Endothelial cell of hepatic sinusoid (primary cell): Measurements from ENCODE around the gene DTYMK.

Experiments used
- in situ Hi-C: cut with HindIII; loops from 2 replicates; pipeline ENCODE4 v1.10.0; 2017; ENCODE audit warnings: low sequenced_read_pairs

Gene DTYMK

DNA sequence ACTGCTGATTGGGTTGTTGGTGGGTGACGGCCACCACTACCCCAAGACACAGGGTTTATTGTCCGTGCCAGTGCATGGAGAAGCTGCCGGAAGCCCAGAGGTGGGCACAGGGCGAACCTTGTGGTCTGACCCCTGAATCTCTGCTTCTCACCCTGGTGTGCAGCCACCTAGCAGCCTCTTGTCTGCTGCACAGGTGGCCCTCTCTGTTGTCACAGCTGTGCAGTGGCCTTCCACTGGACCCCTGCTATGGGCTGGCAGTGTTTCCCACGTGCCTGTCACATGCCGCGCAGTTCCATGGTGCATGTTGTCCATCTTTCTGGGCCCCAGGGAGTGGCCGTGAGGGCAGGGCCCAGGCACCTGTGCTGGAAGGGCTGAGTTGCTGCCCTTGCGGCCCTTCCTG, 33.9 kb downstream of the DTYMK start:
- in situ Hi-C loops: no loop called here

DNA sequence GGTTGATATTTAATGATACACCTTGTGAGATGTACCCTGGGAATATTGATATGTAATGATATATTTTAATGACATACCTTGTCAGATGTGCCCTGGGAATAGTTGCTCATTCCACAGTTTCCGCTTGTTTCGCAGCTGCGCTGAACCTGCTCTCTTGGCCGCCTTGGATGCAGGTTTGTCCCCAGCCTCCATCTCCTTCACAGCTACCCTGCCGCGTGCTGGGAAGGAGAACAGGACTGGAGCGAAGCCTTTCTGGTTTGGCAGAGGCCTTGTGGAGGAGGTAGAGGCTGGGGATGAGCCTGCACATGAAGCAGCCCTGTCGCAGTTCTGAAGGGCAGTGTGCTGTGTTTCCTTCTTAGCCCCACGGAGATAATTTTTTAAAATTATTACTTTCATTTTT, 34.5 kb downstream of the DTYMK start:
- in situ Hi-C loops: no loop called here

DNA sequence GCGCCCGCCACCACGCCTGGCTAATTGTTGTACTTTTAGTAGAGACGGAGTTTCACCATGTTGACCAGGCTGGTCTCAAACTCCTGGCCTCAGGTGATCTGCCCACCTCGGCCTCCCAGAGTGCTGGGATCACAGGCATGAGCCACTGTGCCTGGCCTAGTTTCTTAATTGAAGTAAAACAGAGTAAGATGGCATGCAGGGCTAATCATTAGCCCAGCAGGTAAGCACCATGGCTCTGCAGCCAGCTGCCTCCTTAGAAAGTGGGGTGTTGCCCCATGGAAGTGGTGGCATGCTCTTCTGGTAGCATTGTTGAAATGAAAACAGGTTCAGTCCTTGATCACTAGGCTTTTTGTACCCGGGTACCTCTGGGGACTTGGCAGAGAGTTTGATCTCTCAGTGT, 36.7 kb downstream of the DTYMK start:
- in situ Hi-C loops: no loop called here

DNA sequence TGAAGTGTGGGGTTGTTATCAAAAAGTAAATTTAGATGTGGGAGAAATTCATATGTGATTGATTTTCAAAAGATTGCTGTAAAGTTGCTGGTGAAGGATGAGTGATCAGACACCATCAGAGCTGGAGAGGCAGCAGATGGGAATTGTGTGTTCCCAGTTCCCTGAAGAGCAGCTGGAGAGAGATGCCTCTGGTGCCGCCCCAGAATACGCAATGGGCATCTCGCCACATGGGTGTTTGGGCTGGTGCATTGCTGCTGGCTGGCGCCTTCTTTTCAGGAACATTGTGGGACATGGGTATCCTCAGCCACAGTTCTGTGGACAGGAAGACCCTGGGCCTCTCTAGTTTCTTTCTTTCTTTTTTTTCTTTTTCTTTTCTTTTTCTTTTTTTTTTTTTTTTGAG, 37.2 kb downstream of the DTYMK start:
- in situ Hi-C loops: no loop called here

DNA sequence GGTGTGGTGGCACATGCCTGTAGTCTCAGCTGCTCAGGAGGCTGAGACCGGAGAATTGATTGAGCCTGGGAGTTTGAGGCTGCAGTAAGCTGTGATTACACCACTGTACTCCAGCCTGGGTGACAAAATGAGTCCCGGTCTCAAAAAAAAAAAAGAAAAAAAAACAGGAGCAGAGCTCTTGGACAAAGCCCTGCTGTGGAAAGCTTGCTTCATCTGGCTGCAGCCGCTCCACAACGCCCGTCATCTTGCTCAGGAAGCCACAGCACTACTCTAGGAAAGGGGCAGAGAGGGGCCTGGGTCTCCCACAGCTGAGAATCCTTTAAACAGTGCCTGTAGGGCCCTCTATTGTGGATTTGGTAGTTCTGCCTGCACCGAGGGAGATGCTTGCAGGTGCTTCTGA, 38.2 kb downstream of the DTYMK start:
- in situ Hi-C loops: no loop called here

DNA sequence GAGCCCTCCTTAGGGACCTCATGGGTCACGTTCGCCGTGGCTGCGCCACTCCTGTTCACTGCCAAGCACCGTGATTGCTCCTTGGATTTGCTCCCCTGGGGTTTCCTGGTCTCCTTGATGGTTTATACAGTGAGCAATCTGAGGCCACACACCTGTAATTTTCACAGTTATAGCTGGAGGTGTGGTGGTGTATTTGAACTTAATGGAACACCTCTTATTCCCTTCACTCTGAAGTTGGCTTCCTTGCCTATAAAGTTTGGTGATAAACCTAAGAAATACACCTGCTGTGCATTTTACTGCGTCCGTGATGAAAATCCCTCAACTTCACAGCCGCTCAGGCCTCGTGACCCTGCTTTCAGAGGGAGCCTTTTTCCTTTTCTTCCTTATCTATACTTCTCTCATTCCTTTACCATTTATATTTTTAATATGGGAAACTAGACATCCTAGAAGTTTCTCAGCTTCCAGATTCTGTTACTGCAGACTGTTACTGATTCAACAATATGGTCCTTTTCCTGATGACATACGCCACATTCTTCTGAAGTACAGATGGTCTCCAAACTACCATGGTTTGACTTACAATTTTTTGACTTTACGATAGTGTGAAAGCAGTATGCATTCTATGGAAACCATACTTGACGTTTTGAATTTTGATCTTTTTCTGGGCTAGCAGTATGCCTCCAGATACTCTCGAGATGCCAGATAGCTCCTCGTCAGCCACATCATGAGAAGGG, 40.5 kb downstream of the DTYMK start:
- in situ Hi-C loops: no loop called here

DNA sequence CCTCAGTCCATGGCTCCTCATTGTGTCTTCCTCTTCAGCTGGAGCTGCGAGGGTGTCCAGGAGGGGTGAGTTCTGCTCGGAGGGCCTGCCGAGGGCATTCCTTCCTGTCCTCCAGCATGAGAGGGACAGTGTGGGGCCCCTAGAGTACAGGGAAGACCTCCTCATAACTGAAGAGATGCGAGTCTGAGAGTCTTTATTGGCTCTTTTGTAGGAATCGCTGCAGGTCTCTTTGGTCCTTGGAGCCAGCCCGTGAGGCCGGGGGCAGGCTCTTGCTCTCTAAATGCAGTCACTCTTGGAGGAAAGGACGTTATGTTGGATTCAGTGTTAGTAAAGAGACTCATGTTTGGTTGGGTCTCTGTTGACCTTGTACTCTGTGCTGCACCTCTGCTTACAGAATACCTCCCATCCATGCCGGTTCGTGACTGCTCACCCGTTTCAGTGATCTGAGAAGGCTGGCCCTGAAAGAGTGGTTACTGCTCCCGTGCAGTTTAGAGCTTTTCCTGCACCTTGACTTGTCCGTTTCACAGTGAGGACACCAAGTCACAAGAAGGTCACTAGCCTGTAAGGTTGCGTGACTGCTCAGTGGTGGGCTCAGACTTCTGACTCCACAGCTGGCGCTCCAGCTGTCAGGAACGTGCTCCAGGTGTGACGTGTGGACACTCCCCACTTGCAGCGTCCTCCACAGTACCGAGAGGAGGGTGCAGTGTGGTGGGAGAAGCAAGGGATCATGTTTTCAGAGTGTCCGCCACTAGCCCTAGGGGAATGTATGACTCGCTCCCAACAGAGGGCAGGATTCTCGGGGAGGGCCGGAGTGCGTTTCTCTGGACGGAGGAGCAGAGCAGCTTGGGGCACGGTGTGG, 41.3 kb downstream of the DTYMK start:
- in situ Hi-C loops: no loop called here

DNA sequence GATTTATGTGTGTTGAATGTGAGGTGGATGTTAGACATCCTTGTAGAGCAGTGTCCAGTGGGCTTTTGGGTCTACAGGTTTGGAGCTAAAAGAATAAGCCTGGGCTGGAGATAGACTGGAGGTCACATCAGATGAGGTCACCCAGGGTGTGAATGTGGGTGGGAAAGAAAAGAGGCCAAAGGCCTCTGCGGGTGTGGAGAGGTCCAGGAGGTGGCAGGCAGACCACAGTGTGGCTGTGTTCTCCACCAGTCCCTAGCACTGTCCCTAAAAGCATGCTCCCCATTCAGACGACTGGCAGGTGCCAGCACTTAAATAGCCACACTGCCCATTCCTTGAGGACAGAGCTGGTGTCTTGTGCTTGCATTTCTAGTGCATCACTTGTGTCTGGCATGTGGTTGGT, 45.0 kb downstream of the DTYMK start:
- in situ Hi-C loops: no loop called here

DNA sequence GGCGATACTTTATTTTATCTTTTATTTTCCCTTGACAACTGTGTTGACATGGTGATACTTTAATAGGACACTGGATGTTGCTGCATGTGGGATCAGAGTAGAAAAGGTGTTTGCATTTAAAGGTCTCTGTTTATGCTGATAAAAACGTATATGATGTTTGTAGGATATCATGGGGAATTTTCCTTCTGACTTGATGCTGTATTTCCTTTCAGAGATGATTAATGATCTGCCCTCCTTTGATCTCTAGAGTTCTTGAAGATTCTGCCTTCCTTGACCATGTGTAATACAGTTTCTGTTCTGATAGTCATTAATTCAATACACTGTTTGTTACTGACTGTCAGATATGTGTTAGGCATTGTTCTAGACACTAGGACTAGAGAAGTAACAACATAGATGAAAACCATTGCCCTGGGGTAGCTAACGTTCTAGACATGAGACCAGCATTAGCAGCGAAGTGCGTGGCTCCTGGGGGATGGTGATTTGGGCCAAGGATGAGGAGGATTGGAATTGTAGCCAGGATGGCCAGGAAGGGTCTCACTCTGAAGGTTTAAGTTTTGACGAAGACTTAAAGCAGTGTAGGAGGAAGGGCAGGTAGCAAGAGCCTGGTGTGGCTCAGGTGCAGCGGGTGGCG, 46.3 kb downstream of the DTYMK start:
- in situ Hi-C loops: no loop called here

DNA sequence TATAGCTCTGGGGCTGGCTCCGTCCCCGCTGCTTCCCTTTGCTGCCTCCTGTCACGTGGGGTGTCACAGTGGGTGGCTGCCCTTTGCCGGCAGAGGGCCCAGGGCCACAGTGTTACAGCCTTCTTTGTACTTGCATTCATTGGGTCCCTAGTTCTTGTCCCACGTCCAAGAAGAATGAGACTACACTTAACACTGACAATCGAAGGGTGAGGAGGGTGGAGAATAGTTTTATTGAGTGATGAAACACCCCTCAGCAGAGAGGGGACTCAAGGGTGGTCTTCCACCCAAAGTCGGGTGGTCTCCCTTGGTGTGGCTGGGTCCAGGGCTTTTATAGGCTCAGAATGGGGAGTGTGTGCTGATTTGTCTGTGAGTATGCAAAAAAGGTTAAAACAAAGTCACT, 47.2 kb downstream of the DTYMK start:
- in situ Hi-C loops: no loop called here

DNA sequence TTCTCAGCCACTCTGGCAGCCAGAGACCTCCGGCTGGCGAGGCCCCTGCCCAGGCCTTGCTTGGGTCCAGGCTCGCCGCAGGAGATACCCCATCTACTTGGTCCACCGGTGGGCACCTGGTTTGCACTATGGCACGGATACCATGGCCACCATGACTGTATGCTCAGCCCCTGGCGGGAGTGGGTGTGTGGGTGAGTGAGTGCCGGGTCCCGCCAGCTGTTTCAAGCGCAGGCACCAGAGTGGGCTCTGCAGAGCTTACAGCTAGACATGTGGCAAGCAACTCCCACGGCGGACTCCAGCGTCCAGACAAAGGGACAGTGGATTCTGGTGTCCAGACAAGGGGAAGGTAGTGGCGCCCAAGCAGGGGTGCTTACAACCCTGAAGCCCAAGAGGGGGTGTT, 47.7 kb downstream of the DTYMK start:
- in situ Hi-C loops: no loop called here

DNA sequence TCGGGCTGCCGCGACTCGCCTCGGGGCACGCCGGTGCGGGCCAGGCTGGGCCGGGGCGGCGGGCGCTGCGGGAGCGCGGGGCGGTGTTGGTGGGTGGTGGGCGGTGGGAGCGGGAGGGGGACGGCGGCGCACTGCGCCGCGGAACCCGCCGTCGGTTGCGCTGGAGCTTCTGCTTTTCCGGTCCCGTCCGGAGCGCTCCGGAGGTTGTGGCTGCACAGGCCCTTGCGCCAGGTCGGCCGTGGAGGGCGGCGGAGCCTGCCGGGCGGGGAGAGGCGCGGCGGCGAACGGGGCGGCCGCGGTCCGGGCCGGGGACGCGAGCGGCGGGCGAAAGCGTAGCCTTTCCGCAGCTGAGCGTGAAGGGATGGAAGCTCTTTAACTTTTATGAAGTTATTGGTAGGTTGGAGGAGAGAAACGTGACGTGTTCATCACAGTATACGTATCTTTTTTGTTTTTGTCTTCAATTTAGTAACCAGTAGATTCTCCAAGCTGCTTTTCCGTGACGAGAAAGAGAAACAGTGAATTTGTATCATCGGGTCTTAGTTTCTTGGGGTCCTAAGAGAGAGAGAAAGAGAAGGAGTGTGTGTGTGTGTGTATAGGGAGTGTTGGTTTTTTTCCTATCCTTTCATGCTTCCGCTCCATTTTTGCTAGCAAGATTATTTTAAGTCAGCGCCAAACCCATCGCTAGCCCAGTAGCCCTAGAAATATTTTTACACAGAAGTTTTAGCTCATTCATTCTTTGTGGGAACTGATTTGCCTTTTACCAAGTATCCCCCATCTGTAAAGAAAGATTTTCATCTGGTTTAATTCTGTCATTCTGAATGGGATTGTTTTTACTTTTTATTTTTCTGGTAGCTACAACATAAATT, 48.6 kb downstream of the DTYMK start:
- in situ Hi-C loops: no loop called here

DNA sequence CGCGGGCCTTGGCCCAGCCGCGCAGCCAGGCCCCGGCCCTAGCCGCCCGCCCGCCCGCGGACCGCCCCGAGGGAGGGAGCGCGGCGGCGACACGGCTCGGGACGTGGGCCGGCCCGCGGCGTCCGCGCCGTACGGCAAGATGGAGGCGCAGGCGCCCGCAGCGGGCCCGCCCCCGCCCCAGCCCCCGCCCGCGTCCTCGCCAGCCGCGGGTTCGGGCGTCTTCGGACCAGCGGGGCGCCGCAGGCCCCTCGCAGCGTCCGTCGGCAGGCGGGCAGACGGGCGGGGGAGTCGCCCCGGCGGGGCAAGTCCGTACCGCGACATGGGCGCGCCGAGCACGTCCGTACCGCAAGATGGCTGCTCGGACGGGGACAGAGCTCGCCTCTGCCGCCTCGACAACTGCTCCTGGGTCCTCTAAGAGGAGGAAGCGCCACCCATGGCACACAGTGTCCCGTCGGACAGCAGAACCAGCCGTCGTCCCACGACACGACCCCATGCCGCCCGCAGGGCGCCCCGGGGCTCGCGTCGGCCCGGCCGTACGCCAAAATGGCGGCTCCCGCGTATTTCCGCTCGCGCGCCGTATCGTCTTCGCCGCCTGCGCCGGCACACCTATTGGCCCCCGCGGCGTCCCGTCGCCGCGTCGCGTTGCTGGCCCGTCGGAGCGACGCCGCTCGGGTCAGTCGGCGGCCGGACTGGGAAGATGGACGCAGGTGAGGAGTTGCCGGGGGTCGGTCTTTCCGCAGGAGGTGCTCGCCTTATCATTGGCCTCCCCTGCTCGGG, 49.4 kb downstream of the DTYMK start, which contains the start of the genes ATG4B and THAP4:
ATG4B (plus strand) TSS at position 676 of the 777 bp plus-strand sequence; CDS start at position 698, 22 bp downstream.
THAP4 (minus strand) TSS at position 141 of the 777 bp plus-strand sequence. CDS start 141 bp downstream, outside the sequence.
- in situ Hi-C loops: no loop called here

DNA sequence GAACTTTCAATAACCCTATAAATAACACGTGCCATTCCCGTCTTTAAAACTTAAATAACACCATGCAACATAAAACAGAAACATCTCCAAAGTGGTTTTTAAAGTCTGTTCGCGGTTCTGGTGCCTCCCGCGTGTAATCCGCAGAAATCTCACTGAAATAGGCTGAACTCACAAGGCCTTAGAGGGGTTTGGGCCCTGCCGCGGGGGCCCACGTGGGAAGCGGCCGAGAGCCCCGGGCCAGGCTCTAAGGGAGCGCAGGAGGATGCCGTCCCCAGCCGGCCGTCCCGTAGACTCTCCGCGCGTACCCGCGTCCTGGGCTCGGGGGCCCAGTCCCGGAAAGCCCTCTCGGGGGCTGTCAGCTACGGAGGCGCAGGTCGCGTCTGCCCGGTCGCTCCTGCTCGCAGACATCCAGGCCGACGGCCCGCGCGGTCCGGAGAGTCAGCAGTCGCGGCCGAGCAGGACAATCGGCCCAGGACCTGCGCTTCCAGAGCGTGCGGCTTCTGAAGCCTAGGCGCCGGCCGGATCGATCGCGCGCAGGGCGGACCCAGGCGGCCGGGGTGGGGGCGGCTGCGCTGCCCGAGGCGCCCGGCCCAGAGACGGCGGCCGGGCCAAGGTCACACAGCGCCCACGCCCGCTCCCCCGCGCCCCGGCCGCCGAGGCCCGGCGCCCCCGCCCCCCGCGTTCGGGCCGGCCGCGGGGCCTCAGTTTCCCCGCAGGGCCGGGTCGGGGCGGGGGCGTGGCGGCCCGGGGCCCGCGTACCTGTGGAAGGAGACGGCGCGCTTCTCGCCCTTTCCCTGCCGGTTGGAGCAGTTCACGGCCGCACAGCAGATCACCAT, 50.2 kb downstream of the DTYMK start:
- in situ Hi-C loops: no loop called here

DNA sequence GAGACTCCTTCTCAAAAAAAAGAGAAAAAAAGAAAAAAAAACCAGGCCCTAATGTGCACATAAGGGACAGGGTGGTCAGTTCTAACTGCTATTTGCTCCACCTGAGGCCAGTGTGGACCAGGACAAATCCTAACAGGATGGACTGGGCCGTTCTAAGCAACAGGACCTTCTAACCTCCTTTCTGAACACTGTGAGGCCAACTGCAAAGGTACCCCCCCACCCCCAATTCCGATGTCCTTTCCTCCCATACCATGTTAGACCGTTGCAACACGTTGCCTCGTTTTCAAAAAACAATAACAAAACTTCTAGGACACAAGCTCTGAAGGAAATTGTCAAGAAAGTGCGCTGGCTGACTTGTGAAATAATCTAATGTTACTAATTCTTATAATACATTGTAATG, 50.9 kb downstream of the DTYMK start:
- in situ Hi-C loops: no loop called here

DNA sequence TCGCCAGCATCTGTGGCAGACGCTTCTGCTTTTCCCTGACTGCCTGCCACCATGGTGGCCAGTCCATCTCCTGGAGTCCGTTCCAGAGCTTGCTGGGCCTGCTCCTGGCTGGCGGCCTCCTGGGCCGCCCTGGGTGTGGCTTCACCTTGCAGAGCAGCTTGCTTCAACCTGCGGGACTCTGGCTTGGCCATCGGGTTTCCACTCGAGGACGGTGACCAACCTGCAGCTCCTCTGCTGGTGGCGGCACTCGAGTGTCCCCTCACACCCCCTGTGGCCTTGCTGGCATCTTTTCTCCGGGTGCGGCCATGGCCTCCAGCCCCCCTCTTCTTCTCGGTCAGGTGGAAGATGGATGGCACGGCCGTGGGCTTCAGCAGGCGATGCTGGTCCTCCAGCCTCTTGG, 53.1 kb downstream of the DTYMK start:
- in situ Hi-C loops: no loop called here

DNA sequence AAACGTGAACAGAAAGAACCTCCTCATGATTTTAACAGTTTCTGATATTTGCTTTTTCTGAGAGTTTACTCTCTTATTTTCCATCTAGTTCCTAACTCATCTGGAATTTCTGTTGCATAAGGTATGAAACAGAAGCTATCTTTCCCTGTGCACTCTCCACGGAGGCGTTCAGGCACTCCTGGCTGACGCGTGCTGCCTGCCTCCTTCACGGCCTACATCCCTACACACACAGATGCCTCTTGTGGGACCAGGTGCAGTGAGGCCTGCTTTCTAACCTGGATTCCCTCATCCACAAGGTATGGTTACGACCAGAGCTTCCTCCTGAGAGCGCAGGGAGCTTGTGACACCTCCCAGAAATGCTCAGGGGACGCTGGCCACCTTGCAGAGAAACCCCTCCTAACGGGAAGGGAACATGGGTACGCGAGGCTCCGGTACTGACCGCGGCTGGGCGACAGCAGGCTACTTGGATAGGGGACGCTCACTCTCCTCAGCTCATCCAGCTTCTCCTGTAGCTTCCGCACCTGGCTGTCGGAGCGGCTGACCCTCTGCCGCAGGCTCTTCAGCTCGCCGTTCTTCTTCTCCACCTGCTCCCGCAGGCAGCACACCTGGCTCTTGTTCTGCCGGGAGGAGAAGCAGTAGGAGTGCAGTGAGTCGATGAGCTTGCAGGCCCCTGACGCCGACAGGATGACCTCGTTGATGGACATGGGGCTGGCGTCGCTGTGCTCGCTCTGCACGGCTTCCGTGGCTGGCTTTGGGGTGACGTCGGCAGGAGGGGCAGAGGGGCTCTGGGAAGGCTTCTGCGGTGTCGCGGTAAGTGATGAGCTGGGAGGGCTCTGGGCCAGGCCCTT, 53.9 kb downstream of the DTYMK start:
- in situ Hi-C loops: no loop called here

DNA sequence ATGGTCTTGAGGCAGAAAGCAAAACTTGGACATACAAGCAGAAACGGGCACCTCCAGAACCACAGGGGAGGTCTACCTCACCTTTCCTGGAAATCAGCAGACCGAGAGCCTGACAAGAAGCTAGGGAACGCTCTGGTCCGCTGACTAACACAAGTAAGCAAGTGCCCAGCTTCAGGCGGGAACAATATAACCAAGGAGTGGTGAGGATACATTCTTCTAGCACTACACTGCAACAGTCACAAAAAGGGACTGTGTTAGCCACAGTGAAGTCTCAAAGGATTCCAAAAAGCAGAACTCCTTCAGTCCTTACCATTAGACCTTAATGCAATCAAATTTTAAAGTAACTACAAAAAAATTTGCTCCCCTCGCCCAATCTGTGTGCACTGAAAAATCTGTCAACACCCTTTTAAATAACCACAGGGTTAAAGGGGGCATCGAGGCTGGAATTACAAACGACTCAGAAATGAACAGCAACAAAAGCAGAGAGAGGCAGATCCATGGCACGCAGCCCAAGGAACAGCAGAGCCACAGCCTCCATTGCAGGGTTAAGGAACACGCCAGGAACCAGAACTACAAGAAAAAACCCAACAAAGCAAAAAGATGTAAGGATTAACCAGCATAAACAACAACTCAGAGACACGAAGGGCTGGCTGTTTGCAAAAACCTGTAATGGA, 56.7 kb downstream of the DTYMK start:
- in situ Hi-C loops: no loop called here
